Measurements from ENCODE around the gene KLK2.

- no peak for TF ChIP-seq POLR2A (IDR thresholded peaks at IDR 0.05)
- TF ChIP-seq CTCF (IDR thresholded peaks at IDR 0.05): no peak
- TF ChIP-seq POLR2AphosphoS5 (IDR thresholded peaks at IDR 0.05): peak; percentile 92
These were observed 23.5 kb downstream of the KLK2 start for GRCh38 chr19:50896591-50897190.

All from prostate gland (tissue), 2 donors.